Epidermal melanocyte (primary cell): Measurements from ENCODE around the gene PEX5L.

ENCODE experiments used
- DNase-seq: peaks from one replicate; pipeline ENCODE4 v3.0.0; 2011; ENCODE audit warnings: low spot score; ENCODE audit not compliant: insufficient read length

The PEX5L gene

DNA sequence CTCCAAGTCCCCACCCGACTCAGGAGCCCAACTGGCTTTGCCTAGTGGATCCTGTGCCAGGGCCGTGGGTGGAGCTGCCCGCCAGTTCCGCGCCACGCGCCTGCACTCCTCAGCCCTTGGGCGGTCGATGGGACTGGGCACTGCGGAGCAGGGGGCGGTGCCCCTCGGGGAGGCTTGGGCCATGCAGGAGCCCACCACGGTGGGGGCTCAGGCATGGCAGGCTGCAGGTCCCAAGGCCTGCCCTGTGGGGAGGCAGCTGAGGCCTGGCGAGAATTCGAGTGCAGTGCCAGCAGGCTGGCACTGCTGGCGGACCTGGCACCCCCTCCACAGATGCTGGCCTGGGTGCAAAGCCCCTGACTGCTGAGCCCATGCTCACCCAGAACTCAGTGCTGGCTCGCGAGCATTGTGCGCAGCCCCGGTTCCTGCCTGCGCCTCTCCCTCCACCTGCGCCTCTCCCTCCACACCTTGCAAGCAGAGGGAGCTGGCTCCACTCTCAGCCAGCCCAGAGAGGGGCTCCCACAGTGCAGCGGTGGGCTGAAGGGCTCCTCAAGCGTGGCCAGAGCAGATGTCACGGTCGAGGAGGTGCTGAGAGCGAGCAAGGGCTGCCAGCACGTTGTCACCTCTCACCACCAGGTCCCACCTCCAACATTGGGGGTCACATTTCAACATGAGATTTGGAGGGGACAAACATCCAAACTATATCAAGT is 261.2 kb downstream of the PEX5L start:
- no peak for DNase-seq

DNA sequence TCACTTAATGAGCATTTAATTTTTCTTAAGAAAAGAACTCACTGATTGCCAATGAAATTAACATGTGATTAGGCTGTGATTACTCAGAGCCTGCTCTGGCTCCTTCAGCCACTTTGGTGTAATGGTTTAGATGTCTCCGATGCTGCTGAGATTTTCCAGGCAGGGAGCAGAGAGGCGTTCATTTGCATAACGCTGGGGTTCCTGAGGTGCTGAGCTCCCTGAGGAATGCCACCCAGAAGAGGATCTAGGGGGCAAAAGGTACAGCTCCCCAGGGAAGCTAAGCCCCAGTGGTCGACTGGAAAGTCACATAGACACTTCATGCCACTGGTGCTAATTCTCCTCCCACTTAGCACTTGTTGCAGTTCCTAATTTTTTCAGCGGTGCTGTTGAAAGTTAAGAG is 264.4 kb downstream of the PEX5L start:
- DNase-seq = no peak

DNA sequence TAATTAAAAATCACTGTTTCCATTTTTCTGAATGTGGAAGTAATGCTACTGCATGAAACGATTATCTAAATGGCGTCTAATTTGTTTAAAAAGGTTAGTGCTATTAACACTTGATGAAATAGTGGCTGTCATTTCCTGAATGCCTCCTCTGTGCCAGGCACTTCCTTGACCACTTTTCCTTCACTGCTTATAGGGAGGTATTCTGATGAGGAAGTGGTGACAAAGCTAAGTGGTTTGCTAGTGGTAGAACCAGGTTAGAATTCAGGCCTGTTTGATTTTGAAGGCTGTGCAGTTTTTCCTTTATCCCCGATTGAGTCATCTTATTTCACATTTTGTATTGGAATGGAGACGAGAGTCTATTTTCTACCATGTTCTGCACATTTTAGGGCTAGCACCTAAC is 264.9 kb downstream of the PEX5L start:
- no peak for DNase-seq

DNA sequence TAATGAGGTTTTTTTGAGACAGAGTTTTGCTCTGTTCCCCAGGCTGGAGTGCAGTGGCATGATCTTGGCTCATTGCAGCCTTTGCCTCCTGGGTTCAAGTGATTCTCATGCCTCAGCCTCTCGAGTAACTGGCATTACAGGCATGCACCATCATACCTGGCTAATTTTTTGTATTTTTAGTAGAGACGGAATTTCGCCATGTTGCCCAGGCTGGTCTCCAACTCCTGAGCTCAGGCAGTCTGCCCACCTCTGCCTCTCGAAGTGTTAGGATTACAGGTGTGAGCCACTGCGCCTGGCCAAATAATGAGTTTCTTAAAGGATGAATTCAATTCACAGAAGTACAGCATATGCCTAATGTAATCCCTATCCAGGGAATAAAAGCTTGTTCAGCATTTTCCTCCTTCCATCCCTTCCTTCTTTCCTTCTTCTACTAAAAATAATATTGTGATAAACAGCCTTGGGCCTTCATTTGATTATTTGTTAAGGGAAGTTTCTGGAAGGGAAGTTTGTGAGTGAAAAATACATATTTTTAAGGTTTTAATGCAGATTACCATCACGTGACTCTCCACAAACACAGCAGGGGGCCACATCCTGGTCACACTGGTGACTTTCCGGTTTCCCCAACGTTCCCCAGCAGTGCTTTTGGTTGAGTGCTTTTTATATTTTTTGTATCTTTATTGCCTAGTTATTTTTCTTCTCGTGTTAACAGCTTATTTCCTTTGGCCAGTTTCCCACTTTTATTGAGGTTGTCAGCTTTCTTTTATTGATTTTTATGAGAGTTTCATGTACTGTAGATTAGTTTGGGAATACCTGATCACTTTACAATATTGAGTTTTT is 267.1 kb downstream of the PEX5L start:
- no peak for DNase-seq

DNA sequence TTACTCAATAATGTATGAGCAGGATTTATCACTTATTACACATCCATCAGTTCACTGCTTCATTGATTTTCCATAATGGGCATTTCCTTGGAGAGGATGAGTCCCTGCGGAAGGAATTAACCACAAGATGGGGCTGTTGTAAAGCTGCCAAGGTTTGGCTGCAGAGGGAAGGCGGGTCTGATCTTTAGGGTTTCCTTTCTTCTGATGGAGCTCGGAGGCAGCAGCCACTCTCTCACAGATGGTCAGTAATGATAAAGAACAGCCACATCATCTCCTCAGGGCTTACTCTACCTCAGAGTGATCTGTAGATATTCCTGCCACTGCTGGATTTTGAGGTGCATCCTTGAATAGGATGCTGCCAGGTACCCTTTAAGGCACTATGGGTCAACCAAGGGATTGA is 268.7 kb downstream of the PEX5L start:
- peak; percentile 72 for DNase-seq

DNA sequence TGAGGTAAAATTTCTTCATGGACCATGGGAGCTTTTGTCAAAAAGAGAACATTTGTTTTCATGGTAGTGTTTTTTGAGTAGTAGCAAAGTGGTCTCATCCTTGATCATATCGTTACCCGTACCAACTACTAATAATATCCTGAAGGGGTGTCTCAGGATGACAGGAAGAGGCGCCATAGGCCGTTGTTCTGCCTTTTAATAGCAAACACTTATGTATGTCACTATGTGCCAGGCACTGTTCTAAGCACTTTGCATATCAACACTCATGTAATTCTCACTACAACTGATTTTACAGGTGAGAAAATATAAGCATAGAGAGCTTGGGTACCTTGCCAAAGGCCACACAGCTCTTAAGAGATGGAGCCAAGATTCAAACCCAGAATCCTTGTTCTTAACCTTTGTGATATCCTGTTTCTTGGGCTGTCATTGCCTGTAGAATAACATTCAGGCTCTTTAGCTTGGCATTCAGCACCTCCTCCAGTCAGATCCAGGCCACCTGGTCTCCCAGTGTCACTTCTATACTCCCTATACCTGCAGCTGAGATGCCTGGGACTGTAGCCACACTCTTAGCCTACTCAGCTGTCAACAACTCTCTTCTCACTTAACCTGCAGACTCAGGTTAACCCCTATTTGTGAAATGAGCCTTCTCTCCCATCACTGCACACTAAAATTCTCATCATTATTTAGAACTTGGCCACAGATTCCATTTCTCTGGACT is 270.2 kb downstream of the PEX5L start:
- DNase-seq = no peak

DNA sequence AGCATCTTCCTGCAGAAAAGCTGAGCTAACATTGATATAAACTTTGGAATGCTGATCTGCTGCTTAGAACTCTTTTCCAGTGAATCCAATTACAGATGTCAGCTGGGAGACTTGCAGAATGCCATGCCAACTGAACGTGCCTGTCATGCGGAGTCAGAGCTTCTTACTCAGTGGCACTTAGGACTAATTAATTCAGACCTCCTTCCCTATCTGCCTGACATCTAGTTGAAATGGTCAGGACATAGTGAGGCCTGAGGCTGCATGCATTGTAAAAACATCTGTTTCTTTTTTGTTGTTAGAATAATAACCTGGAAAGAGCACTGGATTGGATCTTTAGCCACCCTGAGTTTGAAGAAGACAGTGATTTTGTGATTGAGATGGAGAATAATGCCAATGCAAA is 271.3 kb downstream of the PEX5L start:
- no peak for DNase-seq

DNA sequence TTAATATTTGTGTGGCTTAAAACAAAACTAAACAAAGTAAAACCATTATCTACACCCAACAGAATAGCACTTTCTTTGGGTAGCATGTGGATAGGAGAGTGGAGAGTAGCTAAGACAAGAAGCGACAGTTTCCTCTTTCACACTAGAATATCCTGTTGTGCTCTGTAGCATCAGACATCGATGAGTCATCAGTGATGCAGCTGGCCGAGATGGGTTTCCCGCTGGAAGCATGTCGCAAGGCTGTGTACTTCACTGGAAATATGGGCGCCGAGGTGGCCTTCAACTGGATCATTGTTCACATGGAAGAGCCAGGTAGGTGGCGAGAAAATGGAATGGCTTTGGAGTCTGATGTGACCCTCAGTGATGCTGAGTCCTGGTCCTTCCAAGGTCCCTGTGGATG is 275.8 kb downstream of the PEX5L start:
- no peak for DNase-seq

DNA sequence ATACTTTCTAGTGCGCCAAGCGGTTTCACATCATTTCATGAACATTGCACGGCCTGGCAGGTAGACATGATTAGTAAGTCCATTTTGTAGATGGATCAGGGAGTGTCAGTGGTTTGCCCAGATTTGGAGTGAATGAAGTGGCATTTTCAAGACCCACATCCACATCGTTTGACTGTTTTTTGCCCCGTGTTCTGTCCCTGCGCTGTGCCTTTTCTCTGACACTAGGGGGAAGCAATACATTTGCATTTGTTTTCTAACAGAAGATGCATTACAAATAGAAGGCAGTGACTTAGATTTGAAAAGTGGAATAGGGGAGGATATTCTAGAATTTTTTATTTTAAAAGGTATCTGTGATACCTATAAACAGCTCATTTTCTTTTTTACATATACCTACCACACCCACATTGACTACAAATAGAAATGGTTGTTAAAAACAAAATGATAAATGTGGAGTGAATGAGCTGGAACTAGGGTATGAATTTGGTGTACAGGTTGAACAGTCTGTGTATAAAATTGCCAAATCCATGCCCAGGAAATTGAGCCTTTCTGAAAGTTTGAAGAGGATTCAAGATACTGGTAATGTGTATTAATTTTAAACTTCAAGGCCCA is 285.9 kb downstream of the PEX5L start:
- no peak for DNase-seq

DNA sequence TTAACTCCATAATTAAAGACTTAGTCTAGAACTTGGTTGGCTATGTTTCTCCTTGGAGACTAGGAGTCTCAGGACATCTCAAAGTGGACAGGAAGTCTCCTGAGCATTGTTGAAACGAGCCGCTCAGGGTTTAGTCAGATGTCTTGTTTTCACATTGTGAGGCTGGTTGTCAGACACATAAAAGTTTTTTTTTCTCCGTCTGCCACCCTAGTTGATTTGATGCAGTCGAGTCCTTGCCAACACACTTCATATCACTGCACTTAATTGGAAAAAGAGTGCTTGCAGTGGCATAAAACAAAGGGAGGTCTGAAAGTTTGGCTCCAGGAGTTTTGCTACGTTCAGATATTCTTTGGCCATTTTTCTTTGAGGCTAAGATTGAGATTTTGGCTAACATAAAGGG is 291.0 kb downstream of the PEX5L start:
- DNase-seq = no peak

DNA sequence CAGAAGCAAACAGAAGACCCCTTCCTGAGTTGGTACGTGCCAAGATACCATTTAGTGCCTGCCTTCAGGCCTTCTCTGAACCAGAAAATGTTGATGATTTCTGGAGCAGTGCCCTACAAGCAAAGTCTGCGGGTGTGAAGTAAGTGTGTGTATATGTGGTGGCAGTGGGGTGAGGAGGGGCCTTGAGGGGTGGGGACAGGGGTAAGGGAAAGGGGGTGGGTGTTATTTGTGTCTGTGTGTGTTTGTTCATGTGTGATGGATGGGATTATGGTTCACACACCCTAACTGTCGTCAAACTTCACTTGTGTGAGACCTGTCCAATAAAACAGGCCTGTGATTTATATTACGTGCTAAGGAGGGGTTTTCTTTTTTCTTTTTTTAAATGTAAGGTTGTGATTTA is 291.7 kb downstream of the PEX5L start:
- no peak for DNase-seq
